T-helper 2 cell treated with Interferon-gamma antibody and Interleukin-4, amounts not matched to agents 100 ng/mL and 5 ng/mL, for 36 hours (primary cell): ENCODE measurements around the gene SMARCC2. TPM values are rescaled to one million over a fixed set of nuclear protein-coding genes. Genes with fewer than 3 reads are reported as not detected.

Experiments used
- intact Hi-C: fragments of 100-400 bp; cut with micrococcal nuclease; formaldehyde crosslinking; loops from one replicate; pipeline ENCODE4 v1.15.1; 2023
- total RNA-seq: library from RNA; stranded (reverse); gene quantifications from 2 replicates; pipeline ENCODE4 v1.2.3, GENCODE V29; 2022

SMARCC2 gene
- total RNA-seq, 1 donor from 2014 or later, result 136 TPM

DNA sequence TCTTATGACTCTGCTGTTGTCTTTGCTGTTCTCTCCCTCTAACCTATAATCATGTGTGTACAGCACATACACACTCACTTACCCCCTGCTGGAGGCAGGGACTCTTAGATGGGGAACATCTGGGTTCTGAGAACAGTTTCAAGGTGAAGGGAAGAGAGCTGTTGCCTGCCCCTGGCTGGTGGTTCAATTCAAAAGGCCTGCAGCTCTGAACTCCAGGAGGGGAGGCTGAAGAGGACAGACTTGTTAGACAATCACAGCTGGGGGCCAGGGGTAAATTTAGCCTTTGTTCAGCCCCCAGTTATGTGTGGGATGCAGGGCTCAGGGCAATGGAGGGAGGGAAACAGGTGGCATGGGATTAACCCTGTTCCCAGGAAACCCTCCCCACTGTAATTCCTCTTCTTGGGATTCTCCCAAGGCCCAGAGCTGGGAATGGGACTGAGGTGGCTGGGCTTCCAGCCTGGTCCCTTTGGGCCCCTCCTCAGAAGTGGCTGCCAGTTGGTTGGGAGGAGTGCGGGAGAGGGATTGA is 35.0 kb downstream of the SMARCC2 start:
- intact Hi-C loops, result loop anchor here (5.0 kb wide), 1 partner anchor 227 kb away; the partner anchor contains the start of gene PYM1

DNA sequence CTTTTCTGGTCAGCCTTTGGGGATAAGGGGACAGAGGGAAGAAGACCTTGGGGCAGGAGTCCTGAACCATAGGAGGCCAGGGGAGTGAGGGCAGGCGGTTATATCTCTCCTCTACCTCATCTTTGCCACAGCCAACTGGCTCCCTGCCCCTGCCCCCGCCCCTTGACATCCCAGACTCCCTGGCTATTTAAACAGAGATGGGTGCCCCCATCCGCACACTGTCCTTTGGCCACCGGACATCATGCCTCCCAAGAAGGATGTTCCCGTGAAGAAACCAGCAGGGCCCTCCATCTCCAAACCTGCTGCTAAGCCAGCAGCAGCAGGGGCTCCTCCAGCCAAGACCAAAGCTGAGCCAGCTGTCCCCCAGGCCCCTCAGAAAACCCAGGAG is 35.6 kb downstream of the SMARCC2 start:
- intact Hi-C loops, result loop anchor here (5.0 kb wide), 1 partner anchor 226 kb away; the partner anchor contains the start of gene PYM1

DNA sequence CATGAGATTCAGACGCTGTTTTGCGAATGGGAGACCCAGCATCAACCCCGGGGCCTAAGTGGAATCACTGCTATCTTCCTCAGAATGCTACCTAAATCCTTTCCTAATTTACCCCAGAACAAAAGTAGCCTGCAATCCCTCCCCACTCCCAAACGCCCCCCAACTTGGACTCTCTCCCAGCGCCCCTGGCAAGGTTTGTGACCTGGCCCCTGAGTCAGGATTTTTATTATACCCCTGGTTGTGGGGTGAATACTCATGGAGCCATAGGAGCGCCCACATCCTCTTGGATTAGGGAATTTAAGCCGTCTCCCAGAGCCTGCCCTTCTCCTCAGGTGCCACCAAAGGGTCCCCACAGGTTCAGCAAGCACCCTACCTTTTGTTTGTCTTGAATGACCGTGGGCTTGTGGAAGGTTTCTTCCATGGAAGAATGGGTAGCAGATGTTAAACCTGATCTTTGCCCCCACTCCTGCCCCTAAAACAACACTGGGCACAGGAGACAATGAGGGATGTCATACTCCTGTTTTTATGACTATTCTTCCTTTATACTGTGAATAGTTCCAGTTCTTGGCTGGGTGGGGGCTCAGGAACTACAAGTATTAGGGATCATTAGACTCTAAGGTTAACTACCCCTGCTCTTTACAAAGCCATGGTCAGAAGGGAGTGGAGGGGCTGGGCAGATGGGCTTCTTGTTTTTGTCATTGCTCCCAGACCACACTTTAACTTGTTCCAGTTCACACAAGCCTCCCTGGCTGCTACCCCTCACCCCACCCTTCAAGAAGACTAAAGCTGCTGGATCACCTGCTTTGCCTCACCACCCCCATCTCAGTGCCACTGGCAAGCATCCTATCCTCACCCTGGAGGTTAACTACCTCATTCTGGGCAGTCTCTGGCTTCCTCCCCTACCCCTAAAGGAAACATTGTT is 36.3 kb downstream of the SMARCC2 start:
- intact Hi-C loops, result loop anchor here (1.0 to 5.0 kb wide), 4 partner anchors 7 to 226 kb away; partner anchors contain the start of genes ESYT1, PYM1 and ZC3H10

- intact Hi-C loops, result loop anchor here (1.0 to 5.0 kb wide), 4 partner anchors 8 to 225 kb away; partner anchors contain the start of genes ESYT1, PYM1 and ZC3H10
These were observed 37.0 kb downstream of the SMARCC2 start, which contains the start of gene MYL6B for GRCh38 chr12:56152132-56152755. Gene MYL6B (plus strand): TSS chr12:56152587. CDS start chr12:56153919, 1,332 bp downstream.

- intact Hi-C loops, result loop anchor here (1.0 to 5.0 kb wide), 5 partner anchors 9 to 224 kb away; partner anchors contain the start of genes ESYT1, PYM1 and ZC3H10
These were observed 37.6 kb downstream of the SMARCC2 start for GRCh38 chr12:56151672-56152131.

DNA sequence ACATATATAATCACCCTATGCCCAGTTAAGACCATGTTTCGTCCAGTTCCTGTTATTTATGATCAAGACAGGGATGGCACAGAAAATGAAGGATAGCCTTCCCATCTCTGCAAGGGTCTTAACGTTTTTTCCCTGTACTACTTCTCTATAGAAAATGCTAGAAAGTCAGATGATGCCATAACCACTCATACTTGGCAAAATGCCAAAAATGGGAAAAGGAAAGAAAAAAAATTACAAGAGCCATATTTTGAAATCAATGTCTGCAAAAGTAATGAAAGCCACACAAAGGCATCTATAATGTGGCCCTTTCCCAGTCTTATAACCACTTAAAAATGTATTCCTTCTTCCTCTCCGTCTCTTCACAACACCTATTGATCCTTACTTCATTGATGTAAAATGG is 38.7 kb downstream of the SMARCC2 start:
- intact Hi-C loops, result loop anchor here (5.0 kb wide), 1 partner anchor 223 kb away; the partner anchor contains the start of gene PYM1

GRCh38 chr12:56146492-56147460 is 42.5 kb downstream of the SMARCC2 start:
- intact Hi-C loops, result no loop called here

- intact Hi-C loops, result no loop called here
These were observed 44.1 kb downstream of the SMARCC2 start for GRCh38 chr12:56145217-56145616.

DNA sequence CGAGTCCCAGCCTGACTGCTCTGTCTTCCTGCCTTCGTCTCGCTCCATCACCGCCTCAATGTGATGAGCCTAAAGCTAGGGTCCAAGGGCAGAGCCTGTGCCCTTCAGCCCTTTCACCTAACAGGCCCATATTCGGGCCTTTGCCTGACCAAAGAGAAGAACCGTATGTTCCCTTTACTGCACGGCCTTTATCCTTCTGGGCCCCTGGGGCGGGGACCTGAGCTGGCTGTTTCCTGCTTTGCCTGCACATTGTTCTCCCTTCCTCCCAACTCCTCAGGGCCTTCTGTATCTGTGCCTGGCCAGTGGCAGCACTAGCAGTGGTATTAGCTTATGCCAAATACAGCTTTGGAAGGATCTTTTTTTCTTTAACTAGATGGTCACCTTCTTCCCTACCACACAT is 45.4 kb downstream of the SMARCC2 start:
- intact Hi-C loops, result no loop called here

- intact Hi-C loops, result no loop called here
These were observed 46.1 kb downstream of the SMARCC2 start for GRCh38 chr12:56143217-56143616.

DNA sequence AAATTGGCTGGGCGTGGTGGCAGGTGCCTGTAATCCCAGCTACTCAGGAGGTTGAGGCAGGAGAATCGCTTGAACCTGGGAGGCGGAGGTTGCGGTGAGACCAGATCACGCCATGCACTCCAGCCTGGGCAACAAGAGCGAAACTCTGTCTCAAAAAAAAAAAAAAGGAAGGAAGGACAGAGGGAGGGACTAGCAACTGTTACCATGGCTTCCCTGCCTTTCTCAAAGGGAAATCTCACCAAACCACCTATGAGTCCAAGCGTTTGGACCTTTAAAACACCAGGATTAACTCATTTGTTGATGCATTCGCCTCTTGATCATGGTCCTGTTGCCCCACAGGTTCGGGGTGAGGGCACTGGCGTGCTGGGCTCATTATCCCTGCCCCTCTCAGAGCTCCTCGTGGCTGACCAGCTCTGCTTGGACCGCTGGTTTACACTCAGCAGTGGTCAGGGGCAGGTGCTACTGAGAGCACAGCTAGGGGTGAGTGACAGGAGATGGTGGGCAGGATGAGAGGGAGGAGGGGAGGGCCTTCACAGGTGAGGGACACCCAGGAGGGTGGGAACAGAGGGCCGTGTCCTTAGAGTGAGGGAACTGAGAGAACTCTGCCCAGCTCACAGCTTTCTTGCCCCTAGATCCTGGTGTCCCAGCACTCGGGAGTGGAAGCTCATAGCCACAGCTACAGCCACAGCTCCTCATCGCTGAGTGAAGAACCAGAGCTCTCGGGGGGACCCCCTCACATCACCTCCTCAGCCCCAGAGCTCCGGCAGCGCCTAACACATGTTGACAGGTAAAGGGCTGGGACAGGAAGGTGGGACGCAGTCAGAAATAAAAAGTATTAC is 47.1 kb downstream of the SMARCC2 start:
- intact Hi-C loops, result no loop called here

DNA sequence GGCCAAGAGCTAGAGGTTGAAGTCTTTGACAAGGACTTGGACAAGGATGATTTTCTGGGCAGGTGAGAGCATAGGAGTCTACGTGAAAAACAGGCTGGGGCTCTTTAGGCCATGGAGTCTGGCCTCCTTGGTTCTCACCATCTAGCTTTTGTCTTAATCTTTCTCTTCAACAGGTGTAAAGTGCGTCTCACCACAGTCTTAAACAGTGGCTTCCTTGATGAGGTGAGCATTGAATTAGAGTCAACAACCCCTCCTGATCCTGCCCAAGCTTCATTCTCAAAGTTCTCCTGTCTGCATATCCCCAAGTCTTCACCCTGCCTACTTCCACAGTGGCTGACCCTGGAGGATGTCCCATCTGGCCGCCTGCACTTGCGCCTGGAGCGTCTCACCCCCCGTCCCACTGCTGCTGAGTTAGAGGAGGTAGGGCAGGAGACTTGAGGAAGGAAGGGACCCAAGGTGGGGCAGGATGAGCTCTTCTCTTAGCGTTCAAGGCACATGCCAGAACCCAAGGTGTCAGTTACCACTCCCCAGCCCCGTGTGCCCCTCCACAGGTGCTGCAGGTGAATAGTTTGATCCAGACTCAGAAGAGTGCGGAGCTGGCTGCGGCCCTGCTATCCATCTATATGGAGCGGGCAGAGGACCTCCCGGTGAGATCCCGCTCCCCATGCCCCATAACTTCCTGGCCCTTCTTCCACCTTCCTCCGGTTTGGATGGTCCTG is 51.3 kb downstream of the SMARCC2 start:
- intact Hi-C loops, result loop anchor here (1.0 kb wide), 1 partner anchor 9 kb away; no protein-coding TSS in a partner anchor

DNA sequence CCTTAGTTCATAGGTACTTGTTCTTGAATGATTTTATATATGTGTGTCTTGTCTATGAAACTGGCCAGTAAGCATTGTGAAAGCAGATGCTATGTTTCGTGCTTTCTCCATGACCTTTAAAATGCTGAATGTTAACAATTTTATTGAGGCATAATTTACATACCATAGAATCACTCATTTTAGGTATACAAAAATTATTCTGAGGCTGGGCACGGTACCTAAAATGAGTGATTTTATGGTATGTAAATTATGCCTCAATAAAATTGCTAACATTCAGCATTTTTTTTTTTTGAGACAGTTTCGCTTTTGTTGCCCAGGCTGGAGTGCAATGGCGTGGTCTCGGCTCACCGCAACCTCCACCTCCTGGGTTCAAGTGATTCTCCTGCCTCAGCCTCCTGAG is 54.4 kb downstream of the SMARCC2 start:
- intact Hi-C loops, result no loop called here

DNA sequence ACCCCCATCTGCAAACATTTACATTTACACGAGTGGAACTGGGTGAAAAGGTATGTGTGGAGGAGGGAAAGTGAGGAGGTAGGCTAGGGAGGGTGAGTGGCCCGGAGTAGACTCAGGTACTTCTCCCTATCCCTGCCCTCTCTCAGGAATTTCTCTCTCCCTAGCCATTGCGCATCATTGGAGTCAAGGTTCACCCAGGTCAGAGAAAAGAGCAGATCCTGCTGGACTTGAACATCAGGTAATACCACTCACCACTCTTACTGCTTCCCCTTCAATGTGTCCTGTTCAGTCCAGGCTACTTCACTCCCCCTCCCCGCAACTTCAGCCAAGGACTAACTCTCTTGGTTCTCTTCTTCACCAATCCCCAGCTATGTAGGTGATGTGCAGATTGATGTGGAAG is 58.4 kb downstream of the SMARCC2 start:
- intact Hi-C loops, result no loop called here

GRCh38 chr12:56129942-56130495 is 59.3 kb downstream of the SMARCC2 start:
- intact Hi-C loops, result loop anchor here (1.0 to 5.0 kb wide), 5 partner anchors 8 to 507 kb away; partner anchors contain the start of genes COQ10A and TIMELESS

GRCh38 chr12:56129206-56129941 is 59.9 kb downstream of the SMARCC2 start:
- intact Hi-C loops, result loop anchor here (1.0 to 5.0 kb wide), 5 partner anchors 9 to 507 kb away; partner anchors contain the start of genes COQ10A and TIMELESS

- intact Hi-C loops, result loop anchor here (1.0 to 5.0 kb wide), 6 partner anchors 10 to 508 kb away; partner anchors contain the start of genes COQ10A, MYL6B and TIMELESS
These were observed 60.5 kb downstream of the SMARCC2 start for GRCh38 chr12:56128670-56129205.
